Tibial nerve (tissue), 3 donors: ENCODE measurements around the gene DRD4.

Experiments used
- CTCF ChIP-seq, 5 experiments: fragments of 200-600 bp in 3 of 5; fragments of 450-650 bp in 2 of 5; sonication (generic) in 3 of 5; IDR thresholded peaks; one replicate each; pipeline ENCODE4 v1.5.1; 2016 to 2019; ENCODE audit warnings: antibody characterized with exemption in 5 of 5, mild to moderate bottlenecking in 3 of 5, moderate library complexity in 2 of 5
- POLR2A ChIP-seq, 2 donors: fragments of 450-650 bp; IDR thresholded peaks; one replicate each; pipeline ENCODE4 v1.6.1; 2017; ENCODE audit warnings: antibody characterized with exemption in 2 of 2, mild to moderate bottlenecking in 2 of 2, moderate library complexity in 2 of 2

DNA sequence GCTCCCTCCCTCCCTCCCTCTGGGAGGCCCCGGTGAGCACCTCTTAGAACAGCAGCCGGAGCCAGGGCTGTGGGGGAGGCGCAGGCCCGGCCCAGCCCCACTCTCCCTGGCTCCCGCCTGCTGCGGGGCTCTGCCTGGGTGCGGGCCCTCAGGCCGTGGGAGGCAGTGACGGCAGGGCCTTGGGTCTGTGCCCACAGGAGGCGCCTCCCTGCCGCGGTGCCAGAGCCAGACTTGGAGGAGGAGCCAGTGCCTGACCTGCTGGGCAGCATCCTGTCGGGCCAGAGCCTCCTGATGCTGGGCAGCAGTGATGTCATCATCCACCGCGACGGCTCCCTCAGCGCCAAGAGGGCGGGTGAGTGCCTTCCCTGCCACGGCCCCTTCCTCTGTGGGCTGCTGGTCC is 30.8 kb upstream of the DRD4 start:
- TF ChIP-seq CTCF (IDR thresholded peaks at IDR 0.05) (no peak), POLR2A (IDR thresholded peaks at IDR 0.05) (no peak)
